Raji (cell line): ENCODE results near the gene NTN5.

Experiments used
- POLR2A ChIP-seq: IDR thresholded peaks from 2 replicates; pipeline ENCODE4 v1.6.1; 2011; ENCODE audit warnings: low read depth, low read length, control low read depth; ENCODE audit not compliant: insufficient read depth

Gene NTN5

DNA sequence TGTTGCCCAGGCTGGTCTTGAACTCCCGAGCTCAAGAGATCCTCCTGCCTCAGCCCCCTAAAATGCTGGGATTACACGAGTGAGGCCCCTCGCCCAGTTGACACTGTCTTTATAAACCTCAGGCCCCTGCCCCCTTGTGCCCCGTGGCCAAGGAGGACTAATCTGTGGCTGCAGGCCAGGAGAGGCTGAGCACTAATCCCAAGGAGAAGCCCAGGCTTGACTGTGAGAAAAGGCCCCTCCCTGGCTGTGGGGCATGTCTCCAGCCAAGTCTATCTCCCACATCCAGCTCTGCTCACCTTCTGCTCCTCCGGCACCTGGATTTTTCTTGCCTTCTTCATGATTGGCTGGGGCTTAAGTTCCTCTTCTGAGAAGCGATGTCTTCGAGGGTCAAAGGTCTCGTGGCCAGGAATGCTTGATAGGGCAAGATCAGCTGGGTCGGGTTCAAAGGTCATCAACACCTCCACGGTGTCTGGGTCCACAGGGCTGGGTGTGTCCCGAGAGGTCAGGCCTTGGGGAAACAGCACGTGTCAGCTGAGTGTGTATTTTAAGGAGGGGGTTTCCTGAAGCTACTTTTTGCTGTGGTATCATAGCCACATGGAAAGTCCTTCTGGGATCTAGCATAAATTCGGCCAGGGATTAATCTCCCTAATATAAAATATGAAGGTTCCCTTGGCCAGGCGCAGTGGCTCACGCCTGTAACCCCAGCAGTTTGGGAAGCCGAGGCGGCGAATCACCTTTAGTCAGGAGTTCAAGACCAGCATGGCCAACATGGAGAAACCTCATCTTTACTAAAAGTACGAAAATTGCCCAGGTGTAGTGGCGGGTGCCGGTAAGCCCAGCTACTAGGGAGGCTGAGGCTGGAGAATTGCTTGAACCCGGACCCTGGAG lies 39.4 kb downstream of the NTN5 start:
- TF ChIP-seq POLR2A = no peak; the same call in 1 of the 2 replicates

DNA sequence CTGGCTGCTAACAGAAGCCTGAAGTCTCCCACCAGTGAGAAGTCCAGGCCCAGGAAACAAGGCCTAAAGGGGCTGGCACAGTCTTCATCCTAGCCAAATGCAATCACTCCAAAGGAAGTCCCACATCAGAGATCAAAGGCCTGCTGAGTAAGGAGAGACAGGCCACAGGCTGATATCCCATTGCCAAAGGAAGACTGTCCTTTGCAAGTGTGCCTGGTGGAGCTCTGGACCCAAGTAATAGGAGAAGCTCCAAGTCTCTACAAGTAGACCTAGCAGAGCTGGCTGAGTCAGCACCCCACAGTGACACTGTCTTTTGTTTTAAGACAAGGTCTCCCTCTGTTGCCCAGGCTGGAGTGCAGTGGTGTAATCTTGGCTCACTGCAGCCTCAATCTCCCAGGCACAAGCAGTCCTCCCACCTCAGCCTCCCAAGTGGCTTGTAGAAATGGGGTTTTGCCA lies 40.1 kb downstream of the NTN5 start:
- TF ChIP-seq POLR2A = no peak

DNA sequence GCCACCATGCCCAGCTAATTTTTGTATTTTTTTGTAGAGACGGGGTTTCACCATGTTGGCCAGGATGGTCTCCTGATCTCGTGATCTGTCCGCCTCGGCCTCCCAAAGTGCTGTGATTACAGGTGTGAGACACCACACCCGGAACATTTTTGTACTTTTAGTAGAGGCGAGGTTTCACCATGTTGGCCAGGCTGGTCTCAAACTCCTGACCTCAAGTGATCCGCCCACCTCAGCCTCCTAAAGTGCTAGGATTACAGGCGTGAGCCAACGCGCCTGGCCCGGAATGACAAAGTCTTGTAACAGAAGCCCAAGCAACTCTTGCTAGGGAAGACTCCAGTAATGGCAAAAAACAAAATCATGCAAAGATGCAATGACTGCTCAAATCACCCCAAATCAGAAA lies 40.5 kb downstream of the NTN5 start:
- 0 out of 2 replicates have a peak, but pooled peaks have one; percentile 1 for TF ChIP-seq POLR2A

DNA sequence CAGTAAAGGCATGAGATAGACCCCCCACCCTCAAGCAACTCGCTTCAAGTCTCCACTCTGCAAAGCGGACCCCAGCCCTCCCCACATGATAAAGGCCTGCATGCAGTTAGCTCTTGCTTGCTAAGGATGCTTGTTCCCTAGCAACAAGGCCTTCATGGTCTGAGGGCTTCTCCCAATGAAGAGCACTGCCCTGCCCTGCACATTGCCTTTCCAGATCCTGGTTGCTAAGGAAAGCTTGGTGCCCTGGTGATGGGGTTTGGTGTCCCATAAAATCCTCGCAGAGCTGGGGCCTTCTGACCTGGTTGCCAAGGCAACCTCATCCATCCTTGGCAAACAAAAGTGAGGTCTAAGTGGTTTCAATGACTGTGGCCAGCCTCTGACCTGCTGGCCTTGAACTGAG lies 41.6 kb downstream of the NTN5 start:
- 0 out of 2 replicates have a peak, but pooled peaks have one; percentile 10 for TF ChIP-seq POLR2A

- TF ChIP-seq POLR2A = 0 out of 2 replicates have a peak, but pooled peaks have one; percentile 8
Observed at GRCh38 chr19:48630296-48631063, 42.3 kb downstream of the NTN5 start.

- no peak for TF ChIP-seq POLR2A
Observed at GRCh38 chr19:48629599-48630295, 43.1 kb downstream of the NTN5 start.

DNA sequence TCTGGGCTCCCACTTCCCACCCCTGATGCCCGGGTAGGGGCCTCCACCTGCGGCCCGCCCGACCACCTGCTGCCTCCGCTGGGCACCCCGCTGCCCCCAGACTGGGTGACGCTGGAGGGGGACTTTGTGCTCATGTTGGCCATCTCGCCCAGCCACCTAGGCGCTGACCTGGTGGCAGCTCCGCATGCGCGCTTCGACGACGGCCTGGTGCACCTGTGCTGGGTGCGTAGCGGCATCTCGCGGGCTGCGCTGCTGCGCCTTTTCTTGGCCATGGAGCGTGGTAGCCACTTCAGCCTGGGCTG lies 43.6 kb downstream of the NTN5 start:
- no peak for TF ChIP-seq POLR2A

DNA sequence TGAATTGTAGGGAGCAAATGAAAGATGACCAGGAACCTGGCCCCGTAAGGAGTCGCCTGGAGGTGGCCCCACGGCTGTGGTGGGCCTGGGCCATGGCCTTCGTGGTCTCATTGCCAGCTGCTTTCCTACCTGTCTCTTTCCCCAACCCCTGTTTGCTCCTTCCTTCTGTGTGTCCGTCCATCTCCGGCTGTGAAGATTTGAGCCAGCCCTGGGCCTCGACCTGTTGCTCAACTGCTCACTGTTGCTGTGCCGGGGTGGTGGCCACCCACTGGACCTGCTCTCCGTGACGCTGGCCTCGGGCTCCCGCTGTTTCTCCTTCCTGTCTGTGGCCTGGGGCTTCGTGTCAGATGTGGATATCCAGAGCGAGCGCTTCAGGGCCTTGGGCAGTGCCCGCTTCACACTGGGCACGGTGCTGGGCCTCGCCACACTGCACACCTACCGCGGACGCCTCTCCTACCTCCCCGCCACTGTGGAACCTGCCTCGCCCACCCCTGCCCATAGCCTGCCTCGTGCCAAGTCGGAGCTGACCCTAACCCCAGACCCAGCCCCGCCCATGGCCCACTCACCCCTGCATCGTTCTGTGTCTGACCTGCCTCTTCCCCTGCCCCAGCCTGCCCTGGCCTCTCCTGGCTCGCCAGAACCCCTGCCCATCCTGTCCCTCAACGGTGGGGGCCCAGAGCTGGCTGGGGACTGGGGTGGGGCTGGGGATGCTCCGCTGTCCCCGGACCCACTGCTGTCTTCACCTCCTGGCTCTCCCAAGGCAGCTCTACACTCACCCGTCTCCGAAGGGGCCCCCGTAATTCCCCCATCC lies 44.1 kb downstream of the NTN5 start:
- TF ChIP-seq POLR2A = 0 out of 2 replicates have a peak, but pooled peaks have one; percentile 11

- no peak for TF ChIP-seq POLR2A
Observed at GRCh38 chr19:48627865-48628314, 44.9 kb downstream of the NTN5 start.

GRCh38 chr19:48627201-48627864 lies 45.5 kb downstream of the NTN5 start:
- TF ChIP-seq POLR2A = no peak

DNA sequence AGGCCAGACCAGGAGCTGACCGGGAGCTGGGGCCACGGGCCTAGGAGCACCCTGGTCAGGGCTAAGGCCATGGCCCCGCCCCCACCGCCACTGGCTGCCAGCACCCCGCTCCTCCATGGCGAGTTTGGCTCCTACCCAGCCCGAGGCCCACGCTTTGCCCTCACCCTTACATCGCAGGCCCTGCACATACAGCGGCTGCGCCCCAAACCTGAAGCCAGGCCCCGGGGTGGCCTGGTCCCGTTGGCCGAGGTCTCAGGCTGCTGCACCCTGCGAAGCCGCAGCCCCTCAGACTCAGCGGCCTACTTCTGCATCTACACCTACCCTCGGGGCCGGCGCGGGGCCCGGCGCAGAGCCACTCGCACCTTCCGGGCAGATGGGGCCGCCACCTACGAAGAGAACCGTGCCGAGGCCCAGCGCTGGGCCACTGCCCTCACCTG lies 46.9 kb downstream of the NTN5 start:
- TF ChIP-seq POLR2A = no peak

DNA sequence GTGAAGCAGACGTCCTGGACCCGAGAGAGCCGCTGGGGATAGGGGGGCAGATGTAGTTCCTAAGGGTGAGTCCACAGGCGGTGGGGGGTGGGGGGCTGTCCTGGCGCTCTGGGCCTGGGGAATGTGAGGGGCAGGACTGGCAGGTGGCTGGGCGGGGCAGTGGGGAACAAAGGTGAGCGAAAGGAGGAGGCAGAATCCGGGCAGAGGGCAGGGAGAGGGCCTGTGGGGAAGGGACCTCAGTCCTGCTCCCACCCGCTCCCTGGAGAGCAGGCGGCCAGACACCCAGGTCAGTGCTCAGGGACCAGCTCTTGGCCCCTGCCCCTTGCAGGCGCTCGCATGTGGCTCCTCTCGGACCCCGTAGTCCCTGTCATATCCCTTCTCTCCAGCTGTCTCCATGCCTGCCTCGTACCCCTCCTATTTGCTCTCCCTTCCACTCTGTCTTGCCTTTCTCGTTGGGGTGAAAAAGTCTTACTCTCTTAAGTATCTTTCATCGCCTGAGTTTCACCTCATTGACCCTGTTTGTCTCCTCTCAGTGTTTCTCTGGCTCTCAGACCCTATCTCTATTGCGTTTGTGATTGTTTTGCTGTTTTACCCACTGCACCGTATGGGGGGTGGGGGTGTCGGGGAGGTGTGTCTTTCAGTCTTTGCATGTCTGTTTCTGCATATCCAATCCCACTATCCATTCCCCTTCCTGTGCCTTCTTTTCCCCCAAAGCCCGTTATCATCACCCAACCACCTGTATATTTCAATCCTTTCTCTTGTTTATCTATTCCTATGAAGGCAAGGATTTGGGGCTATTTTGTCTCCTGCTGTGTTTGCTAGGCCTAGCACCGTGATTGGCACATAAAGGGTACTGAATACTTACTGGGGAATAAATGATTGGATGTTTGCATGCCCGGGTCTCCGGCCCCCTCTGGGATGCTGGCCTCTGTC lies 47.8 kb downstream of the NTN5 start:
- TF ChIP-seq POLR2A = no peak

DNA sequence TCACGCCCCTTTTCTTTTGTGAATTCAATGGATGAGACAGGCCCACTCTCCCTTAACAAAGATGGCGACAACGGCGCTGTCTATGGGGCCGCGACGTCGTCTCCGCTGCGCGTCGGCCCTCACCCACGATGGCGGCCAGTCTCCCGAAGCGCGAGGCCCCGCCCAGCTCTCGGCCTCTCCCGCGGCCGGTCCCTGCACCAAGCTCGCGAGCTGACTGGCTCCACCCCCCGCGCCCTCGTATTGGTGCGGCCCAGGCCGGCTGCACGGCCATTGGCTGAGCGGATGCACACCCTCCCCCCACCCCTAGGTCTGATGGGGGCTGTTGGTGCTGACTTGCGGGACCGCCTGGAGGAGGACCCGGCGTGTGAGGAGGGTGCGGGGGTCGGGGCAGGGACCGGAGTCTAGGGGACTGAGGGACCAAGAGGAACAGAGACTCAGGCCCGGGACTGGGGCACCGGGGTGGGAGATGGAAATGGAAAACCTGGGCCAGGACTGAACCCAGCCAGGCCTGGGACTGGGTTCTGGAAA lies 48.7 kb downstream of the NTN5 start:
- peak; percentile 43; the same call in 1 of the 2 replicates for TF ChIP-seq POLR2A
